ENCODE measurements around the gene CIB4. TPM values are rescaled to one million over a fixed set of nuclear protein-coding genes. Genes with fewer than 3 reads are reported as not detected.

CIB4 gene
- total RNA-seq, 1 donor from 2014 or later: not detected

DNA sequence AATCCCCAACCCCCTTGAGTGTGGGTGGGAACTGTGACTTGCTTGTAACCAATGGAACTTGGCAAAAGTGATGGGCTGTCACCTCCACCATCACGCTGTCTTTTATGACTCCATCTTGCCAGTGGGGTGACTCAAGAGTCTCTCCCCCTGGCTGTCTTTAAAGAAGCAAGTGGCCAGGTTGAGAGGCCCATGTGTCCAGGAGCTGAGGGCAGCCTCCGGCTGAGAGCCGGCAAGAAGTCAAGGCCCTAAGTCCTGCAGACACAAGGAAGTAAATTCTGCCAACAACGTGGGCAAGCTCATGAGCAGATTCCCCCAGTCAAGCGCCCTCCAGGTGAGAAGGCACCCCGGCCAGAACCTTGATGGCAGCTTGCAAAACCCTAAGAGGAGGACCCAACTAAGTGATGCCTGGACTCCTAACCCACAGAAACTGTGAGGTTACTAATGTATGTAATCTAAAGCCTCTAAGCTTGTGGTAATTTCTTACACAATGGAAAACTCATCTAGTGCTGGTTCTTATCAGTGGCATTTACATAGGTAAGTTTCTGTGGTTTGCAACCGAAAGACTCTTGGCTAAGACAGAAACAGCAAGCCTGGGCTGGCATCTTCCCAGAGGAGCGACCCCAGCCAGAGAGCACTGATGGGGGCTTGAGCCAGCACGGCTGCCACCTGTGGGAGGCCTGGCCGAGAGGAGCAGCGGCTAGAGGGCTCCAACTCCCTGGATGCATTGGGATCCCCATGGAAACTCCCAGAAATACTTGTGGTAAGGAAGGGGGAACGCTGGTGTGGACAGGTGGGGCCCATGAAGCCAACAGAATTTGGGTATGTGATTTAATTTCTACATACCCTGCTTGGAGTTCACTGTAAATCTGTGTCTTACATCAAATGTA lies 49.3 kb downstream of the CIB4 start:
- no peak overlapping the region for H3K27ac ChIP-seq
- no peaks in the 10 kb centered on the region for H3K9me3 ChIP-seq
- intact Hi-C loops (cut with DNase I): no loop called here
- DNase-seq (ENCODE audit: extremely low spot score in 2 of 2): no peak
- no peaks in the 10 kb centered on the region for H3K36me3 ChIP-seq
- no peak overlapping the region for H3K4me3 ChIP-seq
- TF ChIP-seq, protein P1, sequence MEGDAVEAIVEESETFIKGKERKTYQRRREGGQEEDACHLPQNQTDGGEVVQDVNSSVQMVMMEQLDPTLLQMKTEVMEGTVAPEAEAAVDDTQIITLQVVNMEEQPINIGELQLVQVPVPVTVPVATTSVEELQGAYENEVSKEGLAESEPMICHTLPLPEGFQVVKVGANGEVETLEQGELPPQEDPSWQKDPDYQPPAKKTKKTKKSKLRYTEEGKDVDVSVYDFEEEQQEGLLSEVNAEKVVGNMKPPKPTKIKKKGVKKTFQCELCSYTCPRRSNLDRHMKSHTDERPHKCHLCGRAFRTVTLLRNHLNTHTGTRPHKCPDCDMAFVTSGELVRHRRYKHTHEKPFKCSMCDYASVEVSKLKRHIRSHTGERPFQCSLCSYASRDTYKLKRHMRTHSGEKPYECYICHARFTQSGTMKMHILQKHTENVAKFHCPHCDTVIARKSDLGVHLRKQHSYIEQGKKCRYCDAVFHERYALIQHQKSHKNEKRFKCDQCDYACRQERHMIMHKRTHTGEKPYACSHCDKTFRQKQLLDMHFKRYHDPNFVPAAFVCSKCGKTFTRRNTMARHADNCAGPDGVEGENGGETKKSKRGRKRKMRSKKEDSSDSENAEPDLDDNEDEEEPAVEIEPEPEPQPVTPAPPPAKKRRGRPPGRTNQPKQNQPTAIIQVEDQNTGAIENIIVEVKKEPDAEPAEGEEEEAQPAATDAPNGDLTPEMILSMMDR (IDR thresholded peaks at IDR 0.05): no peak
- TF ChIP-seq POLR2AphosphoS5 (IDR thresholded peaks at IDR 0.05; ENCODE audit: insufficient read depth in 1 of 2, low read depth in 1 of 2): no peak
- no peaks in the 10 kb centered on the region for H3K4me1 ChIP-seq
- no peaks in the 10 kb centered on the region for H3K27me3 ChIP-seq

DNA sequence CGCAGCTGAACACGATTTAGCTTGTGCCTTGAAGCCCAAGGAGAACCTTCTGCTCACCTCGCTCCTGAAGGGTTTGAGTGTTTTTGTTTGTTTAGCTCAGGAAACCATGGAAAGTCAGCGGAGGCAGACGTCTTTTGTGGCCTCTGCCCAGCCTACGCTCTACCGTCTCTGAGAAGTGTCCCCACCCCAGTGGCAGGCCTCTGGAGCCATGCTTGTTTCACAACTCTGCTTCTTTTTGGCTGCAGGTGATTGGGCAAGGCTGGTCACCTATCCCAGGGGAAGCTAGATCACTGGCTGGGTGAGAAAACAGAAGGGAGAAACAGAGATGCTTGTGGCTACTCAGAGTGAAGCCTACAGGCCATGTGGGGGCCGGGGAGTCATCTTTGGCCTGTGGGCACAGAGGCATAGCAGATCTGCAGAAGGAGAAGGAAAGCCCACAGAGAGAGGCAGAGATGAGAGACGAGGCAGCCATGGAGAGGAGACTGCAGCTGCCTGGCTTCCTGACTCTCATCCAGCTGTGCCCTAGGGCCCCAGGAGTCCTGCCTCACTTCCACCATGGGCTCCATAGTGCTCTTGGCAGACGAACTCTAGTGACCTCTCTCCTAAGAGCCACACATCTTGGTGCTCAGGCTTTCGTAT lies 50.1 kb downstream of the CIB4 start:
- no peak for DNase-seq (ENCODE audit: extremely low spot score in 2 of 2)
- Histone ChIP-seq H3K36me3 (no peaks in the 10 kb centered on the region), H3K27me3 (no peaks in the 10 kb centered on the region), H3K4me3 (no peak overlapping the region), H3K4me1 (no peaks in the 10 kb centered on the region), H3K9me3 (no peaks in the 10 kb centered on the region), H3K27ac (no peak overlapping the region)
- intact Hi-C loops (cut with DNase I): no loop called here
- TF ChIP-seq, protein P1 (IDR thresholded peaks at IDR 0.05): no peak
- TF ChIP-seq POLR2A (IDR thresholded peaks at IDR 0.05): no peak
- no peak for TF ChIP-seq POLR2AphosphoS5 (IDR thresholded peaks at IDR 0.05; ENCODE audit: insufficient read depth in 1 of 2, low read depth in 1 of 2)

GRCh38 chr2:26590508-26590907 lies 50.7 kb downstream of the CIB4 start:
- no peaks in the 10 kb centered on the region for H3K27me3 ChIP-seq
- intact Hi-C loops (cut with DNase I): no loop called here
- no peaks in the 10 kb centered on the region for H3K36me3 ChIP-seq
- H3K4me3 ChIP-seq: no peak overlapping the region
- no peaks in the 10 kb centered on the region for H3K4me1 ChIP-seq
- no peak overlapping the region for H3K27ac ChIP-seq
- DNase-seq (ENCODE audit: extremely low spot score in 2 of 2): no peak
- TF ChIP-seq POLR2AphosphoS5 (IDR thresholded peaks at IDR 0.05; ENCODE audit: insufficient read depth in 1 of 2, low read depth in 1 of 2) (no peak), POLR2A (IDR thresholded peaks at IDR 0.05) (no peak)
- TF ChIP-seq, protein P1 (IDR thresholded peaks at IDR 0.05): no peak
- H3K9me3 ChIP-seq: no peaks in the 10 kb centered on the region

DNA sequence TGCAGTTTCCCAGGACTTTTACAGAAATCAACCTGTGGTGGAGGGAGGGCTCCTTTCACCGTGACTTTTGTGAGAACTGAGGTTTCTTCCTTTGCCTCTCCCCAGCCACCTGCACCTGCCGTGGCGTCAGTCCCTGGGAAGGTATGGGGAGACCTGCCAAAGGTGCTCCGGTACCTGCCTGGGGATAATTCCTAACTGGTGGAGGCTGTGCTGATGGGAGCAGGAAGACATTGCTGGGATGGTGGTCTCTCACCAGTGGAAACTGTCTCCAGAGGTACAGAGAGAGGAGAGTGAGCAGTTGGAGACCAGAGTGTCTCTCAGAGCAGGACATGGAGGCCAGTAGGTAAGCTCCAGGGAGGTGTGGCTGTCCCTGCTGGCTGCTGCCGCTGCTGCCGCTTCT lies 52.6 kb downstream of the CIB4 start:
- no peaks in the 10 kb centered on the region for H3K36me3 ChIP-seq
- no peak for TF ChIP-seq POLR2A (IDR thresholded peaks at IDR 0.05)
- TF ChIP-seq POLR2AphosphoS5 (IDR thresholded peaks at IDR 0.05; ENCODE audit: insufficient read depth in 1 of 2, low read depth in 1 of 2): no peak
- TF ChIP-seq, protein P1 (IDR thresholded peaks at IDR 0.05): no peak
- no peak overlapping the region for H3K4me3 ChIP-seq
- no peaks in the 10 kb centered on the region for H3K27me3 ChIP-seq
- no peak overlapping the region for H3K27ac ChIP-seq
- no peaks in the 10 kb centered on the region for H3K4me1 ChIP-seq
- intact Hi-C loops (cut with DNase I): no loop called here
- DNase-seq (ENCODE audit: extremely low spot score in 2 of 2): no peak
- no peaks in the 10 kb centered on the region for H3K9me3 ChIP-seq

- H3K27me3 ChIP-seq: no peaks in the 10 kb centered on the region
- H3K4me3 ChIP-seq: no peak overlapping the region
- H3K36me3 ChIP-seq: no peaks in the 10 kb centered on the region
- H3K4me1 ChIP-seq: no peaks in the 10 kb centered on the region
- TF ChIP-seq POLR2A (IDR thresholded peaks at IDR 0.05) (no peak), POLR2AphosphoS5 (IDR thresholded peaks at IDR 0.05; ENCODE audit: insufficient read depth in 1 of 2, low read depth in 1 of 2) (no peak)
- TF ChIP-seq, protein P1 (IDR thresholded peaks at IDR 0.05): no peak
- DNase-seq (ENCODE audit: extremely low spot score in 2 of 2): no peak
- intact Hi-C loops (cut with DNase I): no loop called here
- H3K27ac ChIP-seq: no peak overlapping the region
- no peaks in the 10 kb centered on the region for H3K9me3 ChIP-seq
These were observed 53.2 kb downstream of the CIB4 start for GRCh38 chr2:26587994-26588393.

Measured in vagina (tissue), 2 donors.